NCI-H774 (cell line): Measurements from ENCODE around the gene CLMN.

Source experiments
- DNase-seq: peaks from one replicate; lab custom pipeline; 2025; lab: John Stamatoyannopoulos, UW

Gene CLMN

GRCh38 chr14:95134304-95134933 lies 185.3 kb downstream of the CLMN start:
- no peak for DNase-seq

- no peak for DNase-seq
Observed at GRCh38 chr14:95133282-95133681, 186.4 kb downstream of the CLMN start.

DNA sequence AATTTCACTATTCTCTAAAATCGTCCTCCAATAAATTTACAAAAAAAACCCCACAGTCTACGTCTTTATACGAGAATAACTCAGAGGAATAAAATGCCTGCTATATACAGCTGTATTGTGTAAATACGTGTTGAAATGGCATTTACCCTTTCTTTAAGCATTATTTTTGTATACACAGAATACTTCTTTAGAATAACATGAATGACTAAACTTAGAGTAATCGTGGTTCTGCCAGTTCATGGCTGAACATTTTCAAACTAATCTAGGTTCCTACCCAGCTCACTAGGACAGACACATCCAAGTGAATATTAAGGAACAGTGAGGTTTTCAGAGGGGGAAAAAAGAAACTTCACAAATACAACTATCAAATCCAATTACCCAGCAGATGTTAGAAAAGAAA lies 186.9 kb downstream of the CLMN start:
- DNase-seq = no peak
